ENCODE results near the gene MOB3A. TPM values are rescaled to one million over a fixed set of nuclear protein-coding genes. Genes with fewer than 3 reads are reported as not detected.

The MOB3A gene
- total RNA-seq, 1 donor: 34.0 TPM

DNA sequence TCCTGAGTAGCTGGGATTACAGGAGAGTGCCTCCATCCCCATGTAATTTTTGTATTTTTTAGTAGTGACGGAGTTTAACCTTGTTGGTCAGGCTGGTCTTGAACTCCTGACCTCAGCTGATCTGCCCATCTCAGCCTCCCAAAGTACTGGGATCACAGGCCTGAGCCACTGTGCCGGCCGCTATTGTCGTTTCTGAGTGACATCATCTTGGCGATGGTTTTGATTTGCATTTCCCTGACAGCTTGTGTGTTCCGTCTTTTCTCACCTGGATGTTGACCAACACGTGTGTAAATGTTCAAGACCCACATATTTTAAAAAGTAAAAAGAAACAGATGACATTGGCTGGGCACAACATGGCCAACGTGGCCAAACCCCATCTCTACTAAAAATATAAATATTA lies 32.3 kb downstream of the MOB3A start:
- TF ChIP-seq, protein P1, sequence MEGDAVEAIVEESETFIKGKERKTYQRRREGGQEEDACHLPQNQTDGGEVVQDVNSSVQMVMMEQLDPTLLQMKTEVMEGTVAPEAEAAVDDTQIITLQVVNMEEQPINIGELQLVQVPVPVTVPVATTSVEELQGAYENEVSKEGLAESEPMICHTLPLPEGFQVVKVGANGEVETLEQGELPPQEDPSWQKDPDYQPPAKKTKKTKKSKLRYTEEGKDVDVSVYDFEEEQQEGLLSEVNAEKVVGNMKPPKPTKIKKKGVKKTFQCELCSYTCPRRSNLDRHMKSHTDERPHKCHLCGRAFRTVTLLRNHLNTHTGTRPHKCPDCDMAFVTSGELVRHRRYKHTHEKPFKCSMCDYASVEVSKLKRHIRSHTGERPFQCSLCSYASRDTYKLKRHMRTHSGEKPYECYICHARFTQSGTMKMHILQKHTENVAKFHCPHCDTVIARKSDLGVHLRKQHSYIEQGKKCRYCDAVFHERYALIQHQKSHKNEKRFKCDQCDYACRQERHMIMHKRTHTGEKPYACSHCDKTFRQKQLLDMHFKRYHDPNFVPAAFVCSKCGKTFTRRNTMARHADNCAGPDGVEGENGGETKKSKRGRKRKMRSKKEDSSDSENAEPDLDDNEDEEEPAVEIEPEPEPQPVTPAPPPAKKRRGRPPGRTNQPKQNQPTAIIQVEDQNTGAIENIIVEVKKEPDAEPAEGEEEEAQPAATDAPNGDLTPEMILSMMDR (IDR thresholded peaks at IDR 0.05; ENCODE audit: extremely low read depth, low read depth, low read length): no peak
- Histone ChIP-seq H3K4me1 (ENCODE audit: insufficient read depth, low read length) (peaks cover 29% of the 10 kb centered on the region), H3K9me3 (ENCODE audit: low read depth, low read length) (no peaks in the 10 kb centered on the region), H4K20me1 (ENCODE audit: insufficient read depth, low read length) (no peaks in the 10 kb centered on the region), H2AFZ (ENCODE audit: low read length) (no peak overlapping the region), H3K27ac (ENCODE audit: low read depth, low read length) (no peak overlapping the region), H3K4me2 (ENCODE audit: insufficient read depth, low read length) (no peak overlapping the region), H3K79me2 (ENCODE audit: insufficient read depth, low read length) (no peaks in the 10 kb centered on the region), H3K4me3 (ENCODE audit: insufficient read depth, low read length) (no peak overlapping the region), H3K27me3 (ENCODE audit: insufficient read depth, low read length) (no peaks in the 10 kb centered on the region), H3K36me3 (ENCODE audit: insufficient read depth, low read length) (no peaks in the 10 kb centered on the region)
- DNase-seq (ENCODE audit: insufficient read length, low spot score, missing footprints): no peak

DNA sequence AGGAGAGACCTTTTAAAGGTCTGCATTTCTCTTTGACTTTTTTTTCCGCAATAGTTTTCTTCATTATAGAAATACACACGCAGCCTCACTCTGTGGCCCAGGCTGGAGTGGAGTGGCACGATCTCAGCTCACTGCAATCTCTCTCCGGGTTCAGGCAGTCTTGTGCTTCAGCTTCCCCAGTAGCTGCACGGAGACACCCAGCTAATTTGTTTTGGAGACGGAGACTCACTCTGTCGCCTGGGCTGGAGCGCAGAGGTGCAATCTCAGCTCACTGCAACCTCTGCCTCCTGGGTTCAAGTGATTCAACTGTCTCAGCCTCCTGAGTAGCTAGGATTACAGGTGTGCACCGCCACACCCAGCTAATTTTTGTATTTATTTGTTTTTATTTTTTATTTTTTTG lies 33.4 kb downstream of the MOB3A start:
- H3K4me1 ChIP-seq (ENCODE audit: insufficient read depth, low read length): peaks cover 29% of the 10 kb centered on the region
- H2AFZ ChIP-seq (ENCODE audit: low read length): no peak overlapping the region
- H3K9me3 ChIP-seq (ENCODE audit: low read depth, low read length): no peaks in the 10 kb centered on the region
- DNase-seq (ENCODE audit: insufficient read length, low spot score, missing footprints): peak; percentile 51
- H3K4me3 ChIP-seq (ENCODE audit: insufficient read depth, low read length): no peak overlapping the region
- no peaks in the 10 kb centered on the region for H3K36me3 ChIP-seq (ENCODE audit: insufficient read depth, low read length)
- no peak overlapping the region for H3K4me2 ChIP-seq (ENCODE audit: insufficient read depth, low read length)
- H3K27ac ChIP-seq (ENCODE audit: low read depth, low read length): no peak overlapping the region
- no peaks in the 10 kb centered on the region for H3K79me2 ChIP-seq (ENCODE audit: insufficient read depth, low read length)
- H4K20me1 ChIP-seq (ENCODE audit: insufficient read depth, low read length): no peaks in the 10 kb centered on the region
- TF ChIP-seq, protein P1 (IDR thresholded peaks at IDR 0.05; ENCODE audit: extremely low read depth, low read depth, low read length): no peak
- H3K27me3 ChIP-seq (ENCODE audit: insufficient read depth, low read length): no peaks in the 10 kb centered on the region

DNA sequence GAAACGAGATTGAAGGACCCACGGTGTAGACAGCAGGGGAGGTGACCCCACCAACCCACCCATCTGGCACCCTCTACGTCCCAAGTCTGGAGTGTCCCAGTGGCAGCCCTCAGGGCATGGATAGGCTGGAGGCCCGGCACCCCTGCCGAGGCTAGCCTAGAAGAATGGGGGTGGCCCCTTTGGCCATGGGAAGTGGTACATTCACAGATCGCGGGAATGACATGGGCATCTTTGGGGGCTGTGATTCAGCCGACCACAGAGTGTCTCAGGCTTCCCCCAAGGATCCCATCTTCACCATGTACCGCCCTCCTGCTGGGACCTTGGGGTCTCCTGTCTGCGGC lies 33.8 kb downstream of the MOB3A start:
- Histone ChIP-seq H3K4me3 (ENCODE audit: insufficient read depth, low read length) (peak overlapping the region; percentile 82), H3K27ac (ENCODE audit: low read depth, low read length) (peak overlapping the region; percentile 96), H2AFZ (ENCODE audit: low read length) (peak overlapping the region; percentile 93), H3K36me3 (ENCODE audit: insufficient read depth, low read length) (no peaks in the 10 kb centered on the region), H4K20me1 (ENCODE audit: insufficient read depth, low read length) (no peaks in the 10 kb centered on the region), H3K4me1 (ENCODE audit: insufficient read depth, low read length) (peaks cover 29% of the 10 kb centered on the region), H3K9me3 (ENCODE audit: low read depth, low read length) (no peaks in the 10 kb centered on the region), H3K27me3 (ENCODE audit: insufficient read depth, low read length) (no peaks in the 10 kb centered on the region), H3K79me2 (ENCODE audit: insufficient read depth, low read length) (no peaks in the 10 kb centered on the region), H3K4me2 (ENCODE audit: insufficient read depth, low read length) (peak overlapping the region; percentile 93)
- no peak for DNase-seq (ENCODE audit: insufficient read length, low spot score, missing footprints)
- TF ChIP-seq, protein P1 (IDR thresholded peaks at IDR 0.05; ENCODE audit: extremely low read depth, low read depth, low read length): no peak

DNA sequence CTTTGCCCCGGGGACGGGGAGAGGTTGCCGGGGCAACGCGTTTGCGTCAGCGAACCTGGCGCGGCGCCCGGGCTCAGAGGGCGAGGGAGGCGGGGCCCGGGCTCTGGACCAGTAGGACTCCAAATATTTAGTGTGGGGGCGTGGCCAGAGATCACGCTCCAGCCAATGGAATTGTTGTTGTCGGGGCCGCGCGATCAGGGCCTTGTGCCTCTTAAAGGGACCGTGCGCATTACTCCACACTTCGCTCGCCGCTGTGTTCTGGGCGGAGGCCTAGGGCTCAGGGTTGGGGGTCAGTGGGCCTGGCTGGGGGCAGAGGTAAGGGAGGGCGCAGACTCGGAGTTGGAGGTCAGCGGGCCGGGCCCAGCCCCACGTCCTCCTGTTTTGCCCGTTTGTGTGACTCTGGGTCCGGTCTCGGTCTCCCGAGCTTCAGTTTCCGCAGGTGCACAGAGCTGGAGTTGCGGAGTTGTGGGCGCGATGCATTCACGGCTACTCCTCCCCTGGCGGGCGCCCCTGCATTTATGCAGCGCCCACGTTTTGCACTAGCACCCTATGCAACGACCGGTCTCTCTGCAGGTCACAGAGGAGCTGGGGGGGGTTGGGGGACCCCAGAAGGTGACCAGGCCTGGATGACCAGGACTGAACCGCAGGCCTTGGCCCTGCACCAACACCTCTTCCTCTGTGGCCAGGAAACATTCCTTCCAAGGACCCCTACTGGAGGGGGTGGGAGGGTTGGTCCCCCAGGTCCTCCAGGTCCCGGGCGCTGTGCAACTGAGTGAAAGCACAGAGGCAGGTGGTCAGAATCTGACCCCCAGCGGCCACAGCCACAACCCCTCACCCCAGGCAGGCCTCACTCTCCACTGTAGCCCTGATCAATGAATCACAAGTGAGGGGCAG lies 34.4 kb downstream of the MOB3A start:
- no peaks in the 10 kb centered on the region for H3K79me2 ChIP-seq (ENCODE audit: insufficient read depth, low read length)
- DNase-seq (ENCODE audit: insufficient read length, low spot score, missing footprints): peak; percentile 100
- H4K20me1 ChIP-seq (ENCODE audit: insufficient read depth, low read length): no peaks in the 10 kb centered on the region
- no peaks in the 10 kb centered on the region for H3K9me3 ChIP-seq (ENCODE audit: low read depth, low read length)
- H3K4me3 ChIP-seq (ENCODE audit: insufficient read depth, low read length): peak overlapping the region; percentile 82
- no peaks in the 10 kb centered on the region for H3K27me3 ChIP-seq (ENCODE audit: insufficient read depth, low read length)
- H3K36me3 ChIP-seq (ENCODE audit: insufficient read depth, low read length): no peaks in the 10 kb centered on the region
- TF ChIP-seq, protein P1 (IDR thresholded peaks at IDR 0.05; ENCODE audit: extremely low read depth, low read depth, low read length): no peak
- peak overlapping the region; percentile 93 for H2AFZ ChIP-seq (ENCODE audit: low read length)
- H3K4me2 ChIP-seq (ENCODE audit: insufficient read depth, low read length): peak overlapping the region; percentile 93
- peaks cover 29% of the 10 kb centered on the region for H3K4me1 ChIP-seq (ENCODE audit: insufficient read depth, low read length)
- H3K27ac ChIP-seq (ENCODE audit: low read depth, low read length): peak overlapping the region; percentile 96
